HCT116 (cell line): Measurements from ENCODE around the gene GMNN.

Experiments
- ATF3 ChIP-seq: IDR thresholded peaks from 2 replicates; pipeline ENCODE4 v1.6.1; 2012
- CBX3 ChIP-seq: IDR thresholded peaks from 2 replicates; pipeline ENCODE4 v1.6.1; 2012; ENCODE audit warnings: low read depth
- CTCF ChIP-seq, 3 experiments: fragments of 200-600 bp in 1 of 3; sonication (generic) in 1 of 3; IDR thresholded peaks in 2 of 3; conservative IDR thresholded peaks in 1 of 3; 2 replicates each; pipeline ENCODE4 v1.5.1; 2012 to 2017; ENCODE audit warnings: low read depth in 2 of 3, low read length in 2 of 3, antibody characterized with exemption in 1 of 3, borderline replicate concordance in 1 of 3, control low read depth in 1 of 3, mild to moderate bottlenecking in 1 of 3, mixed read lengths in 1 of 3, mixed run types in 1 of 3, moderate library complexity in 1 of 3; ENCODE audit not compliant: insufficient read depth in 1 of 3
- ELF1 ChIP-seq: IDR thresholded peaks from 2 replicates; pipeline ENCODE4 v1.6.1; 2012; ENCODE audit warnings: low read depth, borderline replicate concordance
- EZH2 ChIP-seq: fragments of 200-600 bp; sonication (generic); IDR thresholded peaks from 2 replicates; pipeline ENCODE4 v1.6.1; 2017; ENCODE audit warnings: antibody characterized with exemption, mixed run types
- FOSL1 ChIP-seq: IDR thresholded peaks from 2 replicates; pipeline ENCODE4 v1.6.1; 2012; ENCODE audit warnings: low read depth
- MAX ChIP-seq: IDR thresholded peaks from 2 replicates; pipeline ENCODE4 v1.6.1; 2012
- POLR2A ChIP-seq: IDR thresholded peaks from 2 replicates; pipeline ENCODE4 v1.7.0; 2011; ENCODE audit warnings: borderline replicate concordance; ENCODE audit not compliant: insufficient read depth, insufficient read length; ENCODE audit errors: extremely low read depth
- POLR2AphosphoS5 ChIP-seq: IDR thresholded peaks from 2 replicates; pipeline ENCODE4 v1.6.1; 2011; ENCODE audit warnings: mild to moderate bottlenecking, low read depth, low read length, moderate library complexity
- RAD21 ChIP-seq: IDR thresholded peaks from 2 replicates; pipeline ENCODE4 v1.6.1; 2012; ENCODE audit warnings: low read depth, mild to moderate bottlenecking
- YY1 ChIP-seq: IDR thresholded peaks from 2 replicates; pipeline ENCODE4 v1.6.1; 2011; ENCODE audit warnings: low read length, low read depth, moderate library complexity, mild to moderate bottlenecking; ENCODE audit not compliant: insufficient replicate concordance; ENCODE audit errors: extremely low read depth
- ZNF274 ChIP-seq: fragments of 200-500 bp; sonication (Bioruptor generic); IDR thresholded peaks from 2 replicates; pipeline ENCODE4 v1.6.1; 2014; ENCODE audit warnings: mild to moderate bottlenecking, low read depth, low read length, inconsistent platforms

- no peak for TF ChIP-seq ATF3
- TF ChIP-seq POLR2A, result no peak
- TF ChIP-seq ELF1, result no peak
- TF ChIP-seq MAX, result no peak
- no peak for TF ChIP-seq CTCF (IDR thresholded peaks at IDR 0.05 in 2 of 3, conservative IDR thresholded peaks at IDR 0.05 in 1 of 3; ENCODE audit: borderline replicate concordance in 1 of 3, insufficient read depth in 1 of 3, low read depth in 2 of 3, low read length in 2 of 3)
- TF ChIP-seq YY1, result no peak
- no peak for TF ChIP-seq CBX3
- TF ChIP-seq EZH2, result no peak
- TF ChIP-seq ZNF274, result no peak
- no peak for TF ChIP-seq RAD21
- no peak for TF ChIP-seq POLR2AphosphoS5
- no peak for TF ChIP-seq FOSL1
Measured at GRCh38 chr6:24755279-24755678, 19.5 kb upstream of the GMNN start.
